HG03575 (cell line): Measurements from ENCODE around the gene SLC25A47.
"Not testable (repeated sequence)": the region's sequence is repeated elsewhere in the genome, so short reads cannot be mapped to it uniquely, and the experiment has no call there.

Source experiments
- ATAC-seq: cut with Tn5 transposase; IDR thresholded peaks from one replicate; pipeline ENCODE4 v1.9.1; 2021; ENCODE audit not compliant: unreplicated experiment, insufficient number of reproducible peaks, low FRiP score; ENCODE audit errors: extremely low read depth

SLC25A47 gene, protein sequence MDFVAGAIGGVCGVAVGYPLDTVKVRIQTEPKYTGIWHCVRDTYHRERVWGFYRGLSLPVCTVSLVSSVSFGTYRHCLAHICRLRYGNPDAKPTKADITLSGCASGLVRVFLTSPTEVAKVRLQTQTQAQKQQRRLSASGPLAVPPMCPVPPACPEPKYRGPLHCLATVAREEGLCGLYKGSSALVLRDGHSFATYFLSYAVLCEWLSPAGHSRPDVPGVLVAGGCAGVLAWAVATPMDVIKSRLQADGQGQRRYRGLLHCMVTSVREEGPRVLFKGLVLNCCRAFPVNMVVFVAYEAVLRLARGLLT

DNA sequence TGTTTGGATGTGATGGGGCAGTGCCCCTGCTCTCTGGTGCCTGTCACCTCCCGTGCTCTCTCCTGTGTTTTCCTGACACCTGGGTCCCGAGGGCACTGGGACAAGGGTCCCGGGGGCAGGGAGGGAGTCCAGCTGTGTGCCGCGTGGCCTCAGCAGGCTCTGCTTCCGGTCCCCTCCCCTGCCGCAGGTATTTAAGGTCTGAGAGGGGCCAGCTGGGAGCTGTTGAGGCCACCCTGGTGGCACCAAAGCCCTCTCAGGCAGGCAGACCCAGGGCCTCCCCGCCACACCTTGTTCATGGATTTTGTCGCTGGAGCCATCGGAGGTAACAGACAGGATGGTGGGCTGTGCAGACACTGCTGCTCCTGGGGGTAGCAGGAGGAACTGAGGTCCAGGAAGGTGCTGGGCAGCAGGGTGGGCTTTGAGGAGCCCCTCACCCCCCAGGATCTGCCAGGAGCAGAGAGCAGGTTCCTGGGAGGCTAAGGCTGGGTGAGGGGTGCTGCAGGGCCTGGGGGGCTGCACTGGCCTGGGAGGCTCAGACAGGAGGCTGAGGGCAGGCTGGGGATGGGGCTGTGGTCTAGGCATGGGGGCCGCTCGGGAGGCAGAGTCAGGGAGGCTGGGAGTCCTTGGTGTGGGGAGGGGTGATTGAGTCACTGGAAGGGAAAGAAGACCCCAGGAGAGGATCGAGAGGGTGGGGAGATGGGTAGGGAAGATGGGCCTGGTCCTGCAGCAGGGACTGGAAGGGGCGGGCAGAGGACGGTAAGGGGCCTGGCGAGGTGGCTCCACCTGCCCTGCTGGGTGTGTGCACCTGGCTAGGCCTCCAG, at the start of gene SLC25A47:
TSS of gene SLC25A47 (plus strand) at position 219 of the 821 bp plus-strand sequence. CDS start at position 295, 76 bp downstream.
- no peak for ATAC-seq

DNA sequence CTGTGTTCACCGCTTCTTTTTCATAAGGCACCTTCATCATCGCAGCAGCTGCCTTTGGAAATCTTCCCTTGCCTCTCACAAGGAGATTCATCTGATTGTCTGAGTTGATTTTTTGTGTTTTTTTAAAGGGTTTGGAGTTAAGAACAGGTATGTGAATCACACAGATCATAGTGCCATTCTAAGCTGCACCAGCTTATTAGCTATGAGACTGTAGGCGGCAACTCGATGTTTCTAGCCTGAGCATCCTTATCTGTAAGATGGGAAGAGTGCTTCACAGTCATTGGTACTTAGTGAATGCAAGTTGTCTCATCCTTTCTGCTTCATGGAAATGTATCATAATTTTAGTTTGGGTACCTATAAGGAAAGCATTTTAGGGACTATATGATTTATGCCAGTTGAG, 48.9 kb upstream of the SLC25A47 start:
- no peak for ATAC-seq

DNA sequence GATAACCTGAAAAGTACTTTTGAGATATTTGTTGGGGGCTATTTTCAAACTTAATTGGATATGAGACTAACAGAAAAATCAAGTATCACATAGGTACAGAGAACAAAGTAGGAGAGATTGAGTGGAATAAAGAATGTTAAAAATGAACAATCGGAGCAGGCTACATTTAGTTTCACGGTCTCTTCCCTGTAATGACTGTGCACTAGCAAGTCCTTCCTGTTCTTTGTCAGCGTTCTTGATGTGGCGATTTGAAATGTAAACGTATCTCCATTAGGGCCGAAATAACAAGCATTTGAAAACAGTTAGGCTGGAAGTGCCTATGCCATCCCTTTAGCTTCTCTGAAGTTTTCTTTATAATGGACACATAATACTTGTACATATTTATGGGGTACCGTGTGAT, 47.9 kb upstream of the SLC25A47 start:
- no peak for ATAC-seq

DNA sequence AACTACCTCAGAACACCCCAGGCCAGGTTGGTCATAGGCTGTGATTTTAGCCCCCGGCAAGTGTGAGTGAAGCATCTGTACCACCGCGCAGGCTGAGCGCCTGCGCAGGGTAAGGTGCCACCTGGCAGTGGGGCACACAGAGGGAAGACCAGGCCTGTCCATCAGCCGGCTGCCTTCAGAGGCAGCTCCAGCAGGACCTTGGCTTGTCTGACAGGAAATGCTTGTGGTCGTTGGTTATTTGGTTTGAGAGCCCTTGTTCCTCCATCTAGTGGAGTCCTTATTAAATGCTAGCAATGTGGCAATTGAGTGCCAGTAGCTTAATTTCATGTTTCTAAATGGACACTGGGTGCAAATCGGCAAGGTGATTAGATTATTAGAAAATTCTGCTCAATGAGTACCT, 44.4 kb upstream of the SLC25A47 start:
- no peak for ATAC-seq

DNA sequence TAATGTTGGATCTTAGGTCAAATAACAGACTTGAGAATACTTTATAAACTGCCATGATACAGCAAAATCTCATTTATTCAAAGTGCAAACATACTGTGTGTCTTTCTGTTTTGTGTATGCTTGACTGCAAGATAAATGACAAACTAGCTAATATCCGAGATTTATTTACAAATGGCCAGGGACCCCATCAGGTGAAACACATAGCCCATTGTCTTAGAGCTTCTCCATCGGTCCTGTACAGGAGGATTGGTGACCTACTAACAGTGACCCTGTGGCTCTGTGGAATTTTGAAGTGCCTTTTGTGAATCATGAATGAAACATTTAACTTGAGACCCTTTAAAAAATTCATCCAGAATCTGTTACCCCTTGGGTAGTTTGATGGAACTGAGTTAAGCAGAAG, 44.0 kb upstream of the SLC25A47 start:
- no peak for ATAC-seq

DNA sequence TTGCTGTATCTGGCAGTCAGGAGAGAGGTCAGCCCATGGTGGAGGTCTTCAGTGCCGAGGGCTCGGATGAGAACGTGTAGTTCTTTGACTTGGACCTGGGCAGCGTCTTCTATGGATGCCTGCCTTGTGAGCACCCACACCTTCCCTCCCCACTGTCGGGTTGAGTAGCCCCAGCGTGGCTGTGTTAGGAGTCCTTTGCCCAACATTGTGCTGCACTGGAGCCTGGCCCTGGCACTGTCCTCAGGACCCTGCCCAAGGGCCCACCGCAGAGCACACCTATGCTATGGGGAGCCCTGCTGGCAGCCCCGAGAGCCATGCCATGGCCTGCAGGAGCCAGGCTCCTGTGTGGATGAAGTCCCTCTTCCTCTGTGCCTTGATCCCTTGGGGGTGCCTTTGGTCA, 43.6 kb upstream of the SLC25A47 start:
- ATAC-seq = no peak

DNA sequence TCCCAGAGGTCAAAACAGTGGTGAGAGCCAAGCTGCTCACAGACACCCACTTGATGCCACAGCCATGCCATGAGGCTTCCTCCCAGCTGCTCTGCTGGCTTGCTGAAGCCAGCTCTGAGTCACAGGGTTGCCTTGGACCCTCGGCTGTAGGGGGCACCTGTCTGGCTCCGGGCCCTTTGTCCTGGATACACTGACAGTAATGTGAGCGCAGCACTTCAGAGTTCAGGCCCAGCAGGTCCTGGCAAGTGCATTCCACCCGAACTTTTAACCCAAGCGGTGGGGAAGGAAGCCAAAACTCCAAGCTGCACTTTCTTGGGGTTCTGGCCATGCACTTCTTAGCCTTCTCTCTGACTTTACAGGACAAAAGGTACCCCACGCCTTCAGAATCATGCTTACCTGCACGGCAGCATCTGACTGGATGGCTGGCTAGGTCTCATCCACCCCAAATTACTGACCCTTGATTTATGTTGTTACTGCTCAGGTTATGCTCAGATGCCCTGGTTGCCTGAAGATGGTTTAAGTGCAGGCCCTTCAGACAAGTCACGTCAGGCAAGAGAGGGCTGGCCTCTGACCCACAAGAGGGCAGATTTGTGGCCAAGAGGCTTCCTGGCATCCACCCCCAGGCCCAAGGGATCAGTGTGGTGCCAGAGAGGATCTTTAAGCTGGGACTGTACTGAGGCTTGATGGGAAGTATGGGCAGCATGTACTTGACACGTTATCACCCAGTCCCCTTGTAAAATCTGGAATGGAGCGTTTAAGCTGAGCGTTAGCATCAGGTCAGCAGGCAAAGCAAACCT, 41.7 kb upstream of the SLC25A47 start:
- ATAC-seq = no peak

DNA sequence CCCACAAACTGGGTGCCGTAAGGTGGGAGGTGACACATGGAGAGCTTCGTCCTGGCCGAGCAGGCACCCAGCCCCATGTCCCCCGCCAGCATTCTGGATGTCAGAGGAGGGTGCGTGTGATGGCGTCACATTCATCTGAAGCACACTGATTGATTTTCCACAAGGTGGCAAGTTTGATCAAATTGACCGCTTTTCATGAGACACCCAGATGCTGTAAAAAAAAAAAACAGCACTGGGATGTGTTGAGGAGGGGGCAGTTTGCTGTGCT, 41.1 kb upstream of the SLC25A47 start:
- ATAC-seq = no peak

DNA sequence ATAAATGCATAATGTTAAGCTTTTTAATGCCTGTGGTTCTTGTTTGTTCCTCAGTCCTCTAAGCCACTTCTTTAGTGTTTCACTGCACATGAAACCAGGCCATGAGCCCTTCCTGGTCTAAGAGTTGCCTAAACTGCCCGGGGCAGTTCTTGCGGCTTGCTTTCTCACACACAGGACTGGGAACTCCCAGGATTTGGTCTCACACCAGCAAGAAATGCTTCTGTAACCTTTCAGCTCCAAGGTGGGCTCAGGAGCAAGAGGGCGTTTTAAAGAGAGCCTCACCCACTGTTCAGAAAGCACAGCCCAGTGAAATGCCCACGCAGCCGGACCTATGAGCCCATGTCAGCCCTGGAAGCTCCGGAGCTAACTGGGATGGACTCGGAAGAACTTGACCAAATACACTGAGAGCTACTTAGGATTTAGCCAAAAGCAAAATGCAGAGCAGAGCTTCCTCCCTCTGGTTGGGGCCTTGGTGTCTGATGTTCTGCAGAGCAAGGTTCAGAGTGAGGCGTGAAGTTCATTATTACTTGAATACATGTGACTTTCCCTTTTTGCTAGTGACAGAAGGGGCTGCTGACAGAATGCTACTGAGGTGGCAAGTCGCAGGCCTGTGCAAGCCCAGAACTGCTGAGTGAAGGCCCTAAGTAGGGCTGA, 40.2 kb upstream of the SLC25A47 start:
- no peak for ATAC-seq

DNA sequence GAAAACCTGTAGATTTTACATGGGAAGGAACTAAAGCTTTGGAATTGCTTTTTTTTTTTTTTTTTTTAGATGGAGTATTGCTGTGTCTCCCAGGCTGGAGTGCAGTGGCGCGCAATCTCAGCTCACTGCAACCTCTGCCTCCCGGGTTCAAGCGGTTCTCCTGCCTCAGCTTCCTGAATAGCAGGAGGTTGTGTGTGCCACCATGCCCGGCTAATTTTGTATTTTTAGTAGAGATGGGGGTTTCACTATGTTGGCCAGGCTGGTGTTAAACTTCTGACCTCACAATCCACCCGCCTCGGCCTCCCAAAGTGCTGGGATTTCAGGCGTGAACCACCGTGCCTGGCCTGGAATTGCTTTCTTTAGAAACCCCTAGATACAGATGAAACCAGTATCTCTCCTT, 39.7 kb upstream of the SLC25A47 start:
- not testable (repeated sequence) for ATAC-seq

DNA sequence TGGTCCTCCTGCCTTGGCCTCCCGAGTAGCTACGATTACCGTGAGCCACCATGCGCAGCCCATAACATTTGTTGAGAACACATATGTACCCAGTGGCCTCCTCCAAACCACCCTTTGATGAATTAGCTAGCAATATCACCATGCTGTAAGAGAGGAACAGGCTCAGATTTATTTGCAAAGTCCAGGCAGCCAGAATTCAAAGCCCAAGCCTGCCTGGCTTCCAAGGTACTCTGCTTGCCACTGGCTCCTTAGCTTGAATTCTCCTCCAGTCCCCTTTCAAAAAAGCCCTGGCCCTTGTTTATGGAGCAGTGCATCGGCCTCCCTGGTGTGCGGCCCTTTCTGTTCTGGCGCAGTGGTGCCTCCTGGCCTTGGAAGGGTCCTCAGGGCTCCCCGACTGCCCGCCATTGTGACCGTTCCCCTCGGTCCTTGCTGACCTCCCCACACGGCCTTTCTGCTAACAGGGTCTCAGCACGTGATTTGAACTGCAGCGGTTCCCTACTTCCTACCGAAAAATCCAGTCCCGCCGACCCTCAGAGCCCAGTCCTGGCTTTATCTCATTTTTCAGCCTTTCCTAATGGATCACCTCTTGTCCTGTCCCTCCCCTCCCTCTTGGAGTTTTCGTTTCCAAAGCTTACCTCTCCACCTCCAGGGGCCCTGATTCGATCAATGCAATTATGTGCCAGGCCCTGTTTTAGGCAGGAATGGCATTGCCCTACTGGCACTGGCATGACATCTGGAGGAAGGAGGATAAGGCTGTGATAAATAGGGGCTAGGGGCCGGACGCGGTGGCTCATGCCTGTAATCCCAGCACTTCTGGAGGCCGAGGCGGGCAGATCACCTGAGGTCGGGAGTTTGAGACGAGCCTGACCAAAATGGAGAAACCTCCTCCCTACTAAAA, 38.9 kb upstream of the SLC25A47 start:
- no peak for ATAC-seq

DNA sequence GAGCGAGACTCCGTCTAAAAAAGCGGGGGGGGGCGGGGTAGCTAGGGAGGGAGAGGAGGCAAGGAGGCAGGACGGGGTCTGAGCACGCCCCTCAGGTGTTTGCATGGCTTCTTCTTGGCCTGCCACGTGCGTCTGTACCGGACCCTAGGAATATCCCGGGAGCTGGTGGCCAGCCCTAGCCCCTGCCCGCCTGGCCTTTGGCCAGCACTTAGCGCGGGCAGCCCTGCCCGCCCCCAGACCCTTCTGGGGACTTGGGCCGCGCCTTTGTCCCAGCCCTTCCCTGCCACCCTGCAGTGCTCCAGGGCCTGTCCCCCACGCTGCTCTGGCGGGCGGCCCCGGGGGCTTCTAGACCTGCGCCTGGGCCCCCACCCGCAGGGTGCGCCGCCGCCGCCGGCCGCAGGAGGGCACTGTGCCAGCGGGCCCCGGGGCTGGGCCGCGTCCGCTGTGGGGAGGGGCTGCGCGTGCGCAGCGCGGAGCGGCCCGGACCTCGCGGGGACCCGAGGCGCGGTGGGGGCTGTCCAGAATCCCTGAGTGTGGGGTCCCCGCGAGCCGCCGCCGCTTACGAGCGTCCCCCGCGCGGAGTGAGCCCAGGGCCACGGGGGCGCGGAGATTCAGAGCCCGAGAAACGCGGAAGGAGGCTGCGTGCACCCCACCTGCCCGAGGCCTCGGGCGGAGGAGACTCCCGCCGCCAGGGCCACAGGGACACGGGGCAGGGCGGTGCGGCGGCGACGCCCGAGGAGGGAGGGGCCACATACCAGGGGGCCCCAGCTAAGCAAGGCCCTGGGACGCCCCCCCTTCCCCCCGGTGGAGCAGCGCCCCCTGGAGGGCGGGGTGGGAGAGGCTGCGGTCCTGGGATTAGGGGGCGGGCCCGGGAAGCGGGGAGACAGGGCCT, 37.9 kb upstream of the SLC25A47 start:
- no peak for ATAC-seq

DNA sequence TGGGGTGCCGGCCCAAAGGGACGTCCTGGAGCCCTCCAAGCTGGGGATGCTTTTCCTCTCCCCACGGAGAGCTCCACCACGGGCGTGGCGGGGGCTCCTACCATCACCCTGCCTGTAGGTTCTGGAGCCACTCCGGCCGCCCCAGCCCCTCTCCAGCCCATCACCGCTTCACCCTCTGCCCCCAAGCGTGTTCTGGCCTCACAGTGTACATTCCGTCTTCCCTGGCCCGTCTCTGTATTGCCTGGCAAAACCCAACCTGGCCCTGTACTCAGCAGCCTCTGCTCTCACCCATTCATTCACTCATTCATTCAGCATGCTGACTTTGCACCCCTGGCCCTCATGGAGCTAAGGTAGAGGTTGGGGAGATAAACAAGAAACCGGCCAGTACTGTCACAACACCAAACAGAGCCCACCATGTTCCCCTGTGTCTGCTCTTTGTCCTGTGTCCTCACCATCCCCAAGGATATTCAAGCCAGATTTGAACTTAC, 37.2 kb upstream of the SLC25A47 start:
- no peak for ATAC-seq

DNA sequence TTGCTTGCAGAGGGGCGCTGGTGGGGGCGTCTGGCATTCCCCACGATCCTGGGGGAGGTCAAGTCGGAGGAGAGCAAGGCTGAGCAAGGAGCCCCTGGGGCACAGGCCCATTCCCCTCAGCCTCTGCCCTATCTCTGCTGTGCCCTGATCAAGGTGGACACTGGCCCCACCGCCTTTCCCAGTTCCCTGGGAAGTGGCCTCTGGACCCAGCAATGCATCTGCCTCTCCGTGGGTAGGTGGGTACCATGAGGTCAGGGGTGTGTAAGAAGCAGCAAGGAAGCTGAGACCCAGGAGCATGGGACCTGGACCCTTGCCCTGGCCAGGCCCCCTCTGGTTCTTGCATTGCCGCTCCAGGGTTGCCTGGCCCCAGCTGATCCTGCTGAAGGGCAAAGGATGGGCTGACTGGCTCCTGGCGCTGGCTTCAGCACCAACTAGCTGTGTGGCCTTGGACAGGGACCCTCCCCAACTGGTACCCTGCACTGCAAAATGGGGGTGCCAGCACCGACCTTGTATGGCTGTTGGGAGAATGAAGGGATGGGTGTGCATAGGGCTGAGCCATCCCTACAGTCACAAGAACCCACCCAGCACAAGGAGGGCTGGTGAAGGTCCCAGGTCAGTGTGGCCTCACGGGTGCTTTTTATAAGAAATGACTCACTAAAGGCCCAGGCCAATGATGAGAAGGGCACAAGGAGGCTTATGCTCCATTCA, 36.5 kb upstream of the SLC25A47 start:
- ATAC-seq = no peak

DNA sequence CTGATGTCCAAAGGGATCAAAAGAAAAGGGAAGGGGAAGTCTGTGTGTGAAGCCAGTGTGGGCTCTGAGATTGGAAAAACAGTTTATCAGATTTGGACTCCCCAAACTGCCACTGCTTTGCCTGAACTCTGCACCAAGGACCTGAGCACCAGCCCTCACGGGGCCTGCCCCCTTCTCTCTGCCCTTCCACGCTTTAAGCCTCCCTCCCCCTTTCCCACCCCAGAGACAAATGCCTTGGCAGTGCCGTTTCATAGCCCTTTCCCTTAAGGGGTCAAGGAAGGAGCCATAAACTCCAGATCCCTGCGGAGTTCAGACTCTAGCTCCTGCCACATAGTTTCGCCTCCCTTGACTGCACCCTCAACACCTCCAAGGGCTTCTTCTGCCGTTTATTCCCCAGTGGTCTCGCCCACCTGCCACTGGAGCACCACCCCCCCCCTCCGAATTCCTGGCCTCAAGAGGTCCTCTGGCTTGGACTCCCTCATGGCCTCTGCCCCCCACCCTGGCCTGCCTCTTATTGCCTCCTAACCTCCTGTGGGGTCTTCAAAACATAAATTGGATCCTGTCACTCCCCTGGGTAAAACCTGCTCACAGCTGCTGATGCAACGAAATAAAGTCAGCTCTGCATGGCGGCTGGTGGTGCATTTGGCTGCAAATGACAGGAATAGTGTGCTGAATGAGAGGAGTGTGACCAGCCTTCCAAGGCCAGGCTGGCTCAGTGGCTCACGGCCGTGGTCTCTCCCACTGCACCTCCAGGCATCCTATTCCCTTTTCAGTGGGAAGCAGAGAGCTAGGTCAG, 35.7 kb upstream of the SLC25A47 start:
- no peak for ATAC-seq

DNA sequence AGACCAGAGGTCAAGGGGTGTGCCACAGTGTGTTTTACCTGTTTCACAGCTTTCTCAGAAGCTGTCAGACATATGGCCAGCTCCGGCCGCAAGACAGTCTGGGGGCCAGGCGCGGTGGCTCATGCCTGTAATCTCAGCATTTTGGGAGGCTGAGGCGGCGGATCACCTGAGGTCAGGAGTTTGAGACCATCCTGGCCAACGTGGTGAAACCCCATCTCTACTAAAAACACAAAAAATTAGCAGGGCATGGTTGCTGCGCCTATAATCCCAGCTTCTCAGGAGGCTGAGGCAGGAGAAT, 35.2 kb upstream of the SLC25A47 start:
- not testable (repeated sequence) for ATAC-seq
